IMR-90 (cell line): ENCODE data around the gene DENND1C. TPM values are rescaled to one million over a fixed set of nuclear protein-coding genes. Genes with fewer than 3 reads are reported as not detected.
A peak's percentile ranks its signal among the peaks of the same experiment; 100 is the strongest.

ENCODE experiments used
- ATAC-seq: fragments of 200-7000 bp; cut with Tn5 transposase; 2 replicates; pipeline ENCODE4 v1.9.1; 2020; ENCODE audit warnings: low read depth, mild to moderate bottlenecking, moderate library complexity
- BruUV-seq: library from RNA; stranded (reverse); fragments of 400-500 nt; replicated peaks from 2 replicates; lab custom pipeline; 2021; lab: Mats Ljungman, UMichigan
- CTCF ChIA-PET: fragments of 300-600 bp; formaldehyde crosslinking; extraction: SDS; loops from one replicate; lab custom pipeline; 2021; ENCODE audit warnings: antibody characterized with exemption; lab: Yijun Ruan, JAX
- POLR2A ChIA-PET: fragments of 300-600 bp; sonication (Branson Sonifier 250); formaldehyde crosslinking; loops from one replicate; lab custom pipeline; 2022; ENCODE audit warnings: antibody characterized with exemption; ENCODE audit not compliant: unreplicated experiment; lab: Charles Lee
- DNase-seq: peaks from one replicate; pipeline ENCODE4 v3.0.0; 2013
- H2AFZ ChIP-seq: replicated peaks from 2 replicates; pipeline ENCODE3; 2013; ENCODE audit warnings: low read length, mild to moderate bottlenecking; ENCODE audit not compliant: poor library complexity
- H2AK5ac ChIP-seq: 2 replicates; pipeline ENCODE4 v1.6.1; 2013; ENCODE audit warnings: low read depth, low read length, inconsistent platforms
- H2AK9ac ChIP-seq: replicated peaks from 2 replicates; pipeline ENCODE3; 2013; ENCODE audit warnings: mild to moderate bottlenecking, low read depth, low read length, moderate library complexity; ENCODE audit not compliant: poor library complexity
- H2BK120ac ChIP-seq: 2 replicates; pipeline ENCODE4 v1.6.1; 2013; ENCODE audit warnings: low read depth, low read length, inconsistent platforms
- H2BK15ac ChIP-seq: 3 replicates; pipeline ENCODE4 v1.6.1; 2013; ENCODE audit warnings: low read depth, low read length, inconsistent platforms
- H2BK20ac ChIP-seq: 2 replicates; pipeline ENCODE4 v1.6.1; 2013; ENCODE audit warnings: low read depth, mild to moderate bottlenecking, inconsistent platforms, low read length, moderate library complexity
- H2BK5ac ChIP-seq: 2 replicates; pipeline ENCODE4 v1.6.1; 2013; ENCODE audit warnings: mild to moderate bottlenecking, low read depth, low read length, inconsistent platforms; ENCODE audit not compliant: poor library complexity, severe bottlenecking
- H3K14ac ChIP-seq: replicated peaks from 2 replicates; pipeline ENCODE4 v1.6.1; 2013; ENCODE audit warnings: low read depth, low read length, inconsistent platforms
- H3K18ac ChIP-seq: 2 replicates; pipeline ENCODE4 v1.6.1; 2013; ENCODE audit warnings: low read depth, low read length, control low read depth
- H3K23ac ChIP-seq: 2 replicates; pipeline ENCODE4 v1.6.1; 2013; ENCODE audit warnings: low read depth, low read length, inconsistent platforms
- H3K27ac ChIP-seq: 2 replicates; pipeline ENCODE4 v1.5.1; 2013; ENCODE audit warnings: mild to moderate bottlenecking, control low read depth, low read length; ENCODE audit not compliant: insufficient read depth
- H3K27me3 ChIP-seq: 2 replicates; pipeline ENCODE4 v1.6.1; 2013; ENCODE audit warnings: low read length; ENCODE audit not compliant: control insufficient read depth, insufficient read depth
- H3K36me3 ChIP-seq: 2 replicates; pipeline ENCODE4 v1.6.1; 2013; ENCODE audit warnings: low read length, mixed read lengths; ENCODE audit not compliant: control insufficient read depth, insufficient read depth
- H3K4ac ChIP-seq: 2 replicates; pipeline ENCODE4 v1.6.1; 2013; ENCODE audit warnings: low read depth, low read length, inconsistent platforms
- H3K4me1 ChIP-seq: 2 replicates; pipeline ENCODE4 v1.6.1; 2013; ENCODE audit warnings: low read length, mixed read lengths; ENCODE audit not compliant: control insufficient read depth, insufficient read depth
- H3K4me2 ChIP-seq: 2 replicates; pipeline ENCODE4 v1.6.1; 2013; ENCODE audit warnings: low read depth, mild to moderate bottlenecking, control low read depth, low read length, moderate library complexity
- H3K4me3 ChIP-seq: 2 replicates; pipeline ENCODE4 v1.5.1; 2013; ENCODE audit warnings: low read depth, mild to moderate bottlenecking, control low read depth, low read length, moderate library complexity; ENCODE audit not compliant: insufficient read depth
- H3K56ac ChIP-seq: 2 replicates; pipeline ENCODE4 v1.6.1; 2013; ENCODE audit warnings: low read length, inconsistent platforms; ENCODE audit not compliant: insufficient read depth; ENCODE audit errors: extremely low read depth
- H3K79me1 ChIP-seq, 2 experiments: 2 replicates each; pipeline ENCODE4 v1.6.1; 2013; ENCODE audit warnings: low read length in 2 of 2, inconsistent platforms in 1 of 2, low read depth in 1 of 2
- H3K9ac ChIP-seq: 2 replicates; pipeline ENCODE4 v1.6.1; 2013; ENCODE audit warnings: low read depth, low read length, control low read depth
- H3K9me1 ChIP-seq: 2 replicates; pipeline ENCODE4 v1.6.1; 2013; ENCODE audit warnings: low read length, inconsistent platforms; ENCODE audit not compliant: insufficient read depth
- H3K9me3 ChIP-seq: 2 replicates; pipeline ENCODE4 v1.6.1; 2013; ENCODE audit warnings: low read length; ENCODE audit not compliant: control insufficient read depth, insufficient read depth
- H4K20me1 ChIP-seq: 2 replicates; pipeline ENCODE4 v1.6.1; 2013; ENCODE audit warnings: low read length, inconsistent platforms; ENCODE audit not compliant: insufficient read depth
- H4K5ac ChIP-seq: 2 replicates; pipeline ENCODE4 v1.6.1; 2013; ENCODE audit warnings: mild to moderate bottlenecking, low read depth, low read length, control low read depth
- H4K8ac ChIP-seq, 2 experiments: 2 replicates each; pipeline ENCODE4 v1.6.1; 2013; ENCODE audit warnings: low read depth in 2 of 2, low read length in 2 of 2, control low read depth in 1 of 2, inconsistent platforms in 1 of 2
- H4K91ac ChIP-seq: 2 replicates; pipeline ENCODE4 v1.6.1; 2013; ENCODE audit warnings: low read depth, low read length, inconsistent platforms; ENCODE audit not compliant: insufficient read depth
- NFE2L2 ChIP-seq: fragments of 150-350 bp; IDR thresholded peaks from 2 replicates; pipeline ENCODE4 v1.6.1; 2016; ENCODE audit warnings: low read depth, mild to moderate bottlenecking, low read length
- WGBS, 2 experiments: methylation state at CpG; one replicate each; pipeline versions ENCODE4 v1.1.5 to v1.1.7; 2013; ENCODE audit warnings: missing lambda C conversion rate in 2 of 2; ENCODE audit not compliant: insufficient read length in 1 of 2; ENCODE audit errors: extremely low coverage in 2 of 2; 5-methylcytosine and 5-hydroxymethylcytosine counted together
- dilution Hi-C: fragments of 300-500 bp; cut with HindIII; formaldehyde crosslinking; loops from one replicate; pipeline ENCODE4 v1.14.3; 2018; ENCODE audit warnings: low sequenced_read_pairs; ENCODE audit not compliant: unreplicated experiment
- in situ Hi-C: fragments of 300-500 bp; cut with MboI; formaldehyde crosslinking; loops from 3 replicates; pipeline ENCODE4 v1.14.3; 2019; ENCODE audit warnings: low sequenced_read_pairs, inconsistent platforms, mixed read lengths
- intact Hi-C: fragments of 100-400 bp; cut with micrococcal nuclease; formaldehyde crosslinking; loops from 2 replicates; pipeline ENCODE4 v1.10.0; 2022
- polyA plus RNA-seq, 3 experiments: library from polyadenylated mRNA; depleted of rRNA; stranded (reverse); fragments of >200 nt; gene quantifications; 2 replicates each; pipeline ENCODE4 v1.2.3, GENCODE V29; 2012; ENCODE audit warnings: low replicate concordance in 1 of 3
- total RNA-seq: library from RNA; depleted of rRNA; stranded (reverse); fragments of >200 nt; gene quantifications from 2 replicates; pipeline ENCODE4 v1.2.3, GENCODE V29; 2012

The DENND1C gene
- total and polyA plus RNA-seq, 2 of the 4 experiments (the other 2 are of a cell fraction) = not detected

DNA sequence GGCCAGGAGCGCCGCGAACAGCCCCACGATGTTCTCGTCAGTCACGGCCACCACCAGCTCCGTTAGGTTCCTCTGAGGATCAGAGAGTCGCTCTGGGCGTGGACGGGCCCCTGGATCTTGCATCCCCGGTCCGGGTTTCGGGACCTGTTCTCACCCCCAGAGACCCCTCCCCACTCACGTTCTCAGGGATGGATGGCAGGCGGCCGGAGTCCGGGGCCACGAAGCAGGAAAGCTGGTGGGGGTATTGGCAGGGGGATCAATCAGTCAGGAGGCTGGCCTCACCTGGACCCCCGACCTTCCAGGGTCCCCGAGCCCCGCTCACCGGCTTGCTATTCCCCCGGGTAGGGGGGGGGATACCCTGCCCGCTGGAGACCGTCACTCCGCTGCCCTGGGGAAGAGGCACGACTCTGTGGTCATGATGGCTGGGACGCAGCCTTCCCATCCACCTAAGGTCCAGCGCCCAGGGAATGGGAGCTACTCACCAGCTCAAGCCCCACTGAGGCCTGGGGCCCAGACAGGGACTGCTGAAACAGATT is 4.6 kb downstream of the DENND1C start:
- WGBS, 2 experiments = 0% methylated on average over 6 of the region's 29 CpGs; no CpG with 5 or more reads in 1 of the 2 experiments
- Histone ChIP-seq H3K23ac (no peak overlapping the region), H3K4me3 (0 out of 2 replicates have a peak overlapping the region, but pooled peaks have one; percentile 24), H2AK9ac (no peak overlapping the region), H3K56ac (no peak overlapping the region), H3K79me1 (no peaks in the 10 kb centered on the region), H4K5ac (no peak overlapping the region), H2BK5ac (no peak overlapping the region), H4K20me1 (no peaks in the 10 kb centered on the region), H4K8ac (no peak overlapping the region), H3K14ac (no peak overlapping the region), H2AFZ (peak overlapping the region; percentile 66), H3K36me3 (no peaks in the 10 kb centered on the region), H3K9ac (no peak overlapping the region), H4K91ac (no peak overlapping the region), H2AK5ac (no peak overlapping the region), H3K9me1 (no peaks in the 10 kb centered on the region), H2BK120ac (no peak overlapping the region), H3K18ac (no peak overlapping the region), H3K4me2 (0 out of 2 replicates have a peak overlapping the region, but pooled peaks have one; percentile 6), H3K27ac (no peak overlapping the region), H3K9me3 (peaks cover 3% of the 10 kb centered on the region; the same call in 1 of the 2 replicates), H3K4ac (no peak overlapping the region), H2BK15ac (no peak overlapping the region), H3K4me1 (no peaks in the 10 kb centered on the region), H2BK20ac (no peak overlapping the region), H3K27me3 (peaks cover 12% of the 10 kb centered on the region)
- dilution Hi-C loops (no loop called here), intact Hi-C loops (no loop called here), in situ Hi-C loops (no loop called here)
- DNase-seq (no peak), ATAC-seq (no peak)
- ChIA-PET CTCF (no interaction called here), POLR2A (no interaction called here)
- no peak for TF ChIP-seq NFE2L2
- BruUV-seq = no TSS peak
